Keratinocyte (primary cell): ENCODE results near the gene GRIK4. TPM values are rescaled to one million over a fixed set of nuclear protein-coding genes. Genes with fewer than 3 reads are reported as not detected.
"Not testable (repeated sequence)": the region's sequence is repeated elsewhere in the genome, so short reads cannot be mapped to it uniquely, and the experiment has no call there.

Source experiments
- DNase-seq: peaks from one replicate; pipeline ENCODE4 v3.0.0-alpha.2; 2011; ENCODE audit warnings: low read depth, missing footprints, low spot score
- FAIRE-seq: peaks from 2 replicates; lab custom pipeline; 2011; peaks lifted over from hg19 to GRCh38; lab: Jason Lieb, UNC
- H2AFZ ChIP-seq: 2 replicates; pipeline ENCODE4 v1.6.0; 2012; ENCODE audit warnings: low read length, control low read depth, inconsistent platforms; ENCODE audit not compliant: control insufficient read depth
- H3K27ac ChIP-seq: 2 replicates; pipeline ENCODE4 v1.5.1; 2011; ENCODE audit warnings: low read length; ENCODE audit not compliant: control insufficient read depth, insufficient read depth
- H3K27me3 ChIP-seq: 3 replicates; pipeline ENCODE4 v1.6.0; 2011; ENCODE audit warnings: low read length; ENCODE audit not compliant: control insufficient read depth, insufficient read depth; ENCODE audit errors: extremely low read depth
- H3K36me3 ChIP-seq, 2 experiments: 2 replicates in 1 of 2; 3 replicates in 1 of 2; pipeline ENCODE4 v1.5.1; 2011; ENCODE audit warnings: low read length in 2 of 2, mild to moderate bottlenecking in 1 of 2; ENCODE audit not compliant: control insufficient read depth in 2 of 2, insufficient read depth in 2 of 2; ENCODE audit errors: extremely low read depth in 1 of 2
- H3K4me1 ChIP-seq: 3 replicates; pipeline ENCODE4 v1.5.1; 2011; ENCODE audit warnings: low read length; ENCODE audit not compliant: control insufficient read depth, insufficient read depth; ENCODE audit errors: extremely low read depth
- H3K4me2 ChIP-seq: 3 replicates; pipeline ENCODE4 v1.6.0; 2011; ENCODE audit warnings: low read depth, low read length; ENCODE audit not compliant: control insufficient read depth, insufficient read depth; ENCODE audit errors: extremely low read depth
- H3K4me3 ChIP-seq, 3 experiments: fragments of 200-600 bp in 1 of 3; sonication (generic) in 1 of 3; 2 replicates in 2 of 3; 3 replicates in 1 of 3; pipeline ENCODE4 v1.5.1; 2011 to 2016; ENCODE audit warnings: low read length in 3 of 3, mild to moderate bottlenecking in 3 of 3, control low read depth in 2 of 3, inconsistent platforms in 1 of 3, low read depth in 1 of 3, mixed read lengths in 1 of 3, mixed run types in 1 of 3, moderate library complexity in 1 of 3; ENCODE audit not compliant: control insufficient read depth in 2 of 3, insufficient read depth in 2 of 3; ENCODE audit errors: extremely low read depth in 1 of 3
- H3K79me2 ChIP-seq: 2 replicates; pipeline ENCODE4 v1.6.0; 2012; ENCODE audit warnings: low read length; ENCODE audit not compliant: control insufficient read depth, insufficient read depth
- H3K9ac ChIP-seq: 3 replicates; pipeline ENCODE4 v1.6.0; 2011; ENCODE audit warnings: low read length; ENCODE audit not compliant: control insufficient read depth, insufficient read depth; ENCODE audit errors: extremely low read depth
- H3K9me1 ChIP-seq: 3 replicates; pipeline ENCODE4 v1.6.0; 2011; ENCODE audit warnings: low read length; ENCODE audit not compliant: control insufficient read depth, insufficient read depth; ENCODE audit errors: extremely low read depth
- H3K9me3 ChIP-seq: 2 replicates; pipeline ENCODE4 v1.5.1; 2012; ENCODE audit warnings: low read depth, low read length; ENCODE audit not compliant: control insufficient read depth
- H4K20me1 ChIP-seq: 3 replicates; pipeline ENCODE4 v1.6.0; 2011; ENCODE audit warnings: low read length; ENCODE audit not compliant: control insufficient read depth, insufficient read depth; ENCODE audit errors: extremely low read depth
- EZH2 ChIP-seq: IDR thresholded peaks from one replicate; pipeline ENCODE4 v1.6.1; 2012; ENCODE audit warnings: inconsistent platforms, mild to moderate bottlenecking, low read length, moderate library complexity
- dilution Hi-C: fragments of 300-500 bp; cut with MboI; formaldehyde crosslinking; loops from one replicate; pipeline ENCODE4 v1.7.0; 2020; ENCODE audit warnings: low sequenced_read_pairs; ENCODE audit not compliant: extremely low pct_ligation_motif_present
- polyA plus RNA-seq, 5 experiments: library from polyadenylated mRNA; depleted of rRNA in 3 of 5; stranded (reverse) in 3 of 5; stranded (forward) in 1 of 5; unstranded in 1 of 5; fragments of >200 nt; gene quantifications; 1 replicate in 1 of 5; 2 replicates in 3 of 5; 3 replicates in 1 of 5; pipeline versions ENCODE4 v1.2.1 to v1.2.3, GENCODE V29; 2011 to 2012; ENCODE audit warnings: missing spikeins in 2 of 5, low read depth in 1 of 5, low replicate concordance in 1 of 5
- TF ChIP-seq, protein P1 (sequence below), 3 experiments: IDR thresholded peaks in 1 of 3; conservative IDR thresholded peaks in 1 of 3; optimal IDR thresholded peaks in 1 of 3; 2 replicates in 2 of 3; 3 replicates in 1 of 3; pipeline versions ENCODE3 to v1.5.1; 2011; ENCODE audit warnings: low read length in 3 of 3, mild to moderate bottlenecking in 3 of 3, moderate library complexity in 2 of 3, control low read depth in 1 of 3, inconsistent platforms in 1 of 3; ENCODE audit not compliant: insufficient read depth in 2 of 3; ENCODE audit errors: extremely low read depth in 1 of 3

Gene GRIK4
- polyA plus RNA-seq, 1 donor (not counting 4 experiments of a cell fraction or from before 2014, with no cell fraction given) = not detected

DNA sequence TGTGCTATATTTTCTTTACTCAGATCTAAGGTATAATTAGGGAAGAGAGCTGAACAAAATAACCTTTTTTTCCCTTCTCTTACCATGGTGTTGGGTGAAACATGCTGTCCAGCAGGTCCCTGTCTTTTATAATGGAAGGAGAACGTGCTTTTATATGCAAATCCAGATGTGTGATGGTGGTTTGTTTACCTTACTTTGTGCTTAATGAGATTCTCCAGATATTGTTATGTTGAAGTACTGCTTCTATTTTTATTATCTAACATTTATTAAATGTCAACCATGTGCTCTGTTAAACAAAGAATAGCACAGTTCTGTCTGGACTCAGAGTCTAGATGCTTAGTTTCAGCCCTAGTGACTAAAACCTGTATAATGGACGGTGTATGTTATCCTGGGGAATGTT is 10.1 kb upstream of the GRIK4 start:
- dilution Hi-C loops = loop anchor here (25.0 kb wide), 1 partner anchor 436 kb away; no protein-coding TSS in a partner anchor
- no peak overlapping the region for H3K27ac ChIP-seq
- no peak overlapping the region for H2AFZ ChIP-seq
- no peaks in the 10 kb centered on the region for H4K20me1 ChIP-seq
- H3K36me3 ChIP-seq = no peaks in the 10 kb centered on the region
- no peak overlapping the region for H3K4me3 ChIP-seq
- H3K27me3 ChIP-seq = peaks cover 9% of the 10 kb centered on the region
- H3K79me2 ChIP-seq = no peaks in the 10 kb centered on the region
- FAIRE-seq (no peak), DNase-seq (no peak)
- TF ChIP-seq EZH2 = no peak
- TF ChIP-seq, protein P1, sequence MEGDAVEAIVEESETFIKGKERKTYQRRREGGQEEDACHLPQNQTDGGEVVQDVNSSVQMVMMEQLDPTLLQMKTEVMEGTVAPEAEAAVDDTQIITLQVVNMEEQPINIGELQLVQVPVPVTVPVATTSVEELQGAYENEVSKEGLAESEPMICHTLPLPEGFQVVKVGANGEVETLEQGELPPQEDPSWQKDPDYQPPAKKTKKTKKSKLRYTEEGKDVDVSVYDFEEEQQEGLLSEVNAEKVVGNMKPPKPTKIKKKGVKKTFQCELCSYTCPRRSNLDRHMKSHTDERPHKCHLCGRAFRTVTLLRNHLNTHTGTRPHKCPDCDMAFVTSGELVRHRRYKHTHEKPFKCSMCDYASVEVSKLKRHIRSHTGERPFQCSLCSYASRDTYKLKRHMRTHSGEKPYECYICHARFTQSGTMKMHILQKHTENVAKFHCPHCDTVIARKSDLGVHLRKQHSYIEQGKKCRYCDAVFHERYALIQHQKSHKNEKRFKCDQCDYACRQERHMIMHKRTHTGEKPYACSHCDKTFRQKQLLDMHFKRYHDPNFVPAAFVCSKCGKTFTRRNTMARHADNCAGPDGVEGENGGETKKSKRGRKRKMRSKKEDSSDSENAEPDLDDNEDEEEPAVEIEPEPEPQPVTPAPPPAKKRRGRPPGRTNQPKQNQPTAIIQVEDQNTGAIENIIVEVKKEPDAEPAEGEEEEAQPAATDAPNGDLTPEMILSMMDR (optimal IDR thresholded peaks at IDR 0.05 in 1 of 3, IDR thresholded peaks at IDR 0.05 in 1 of 3, conservative IDR thresholded peaks at IDR 0.05 in 1 of 3; ENCODE audit: extremely low read depth in 1 of 3, insufficient read depth in 2 of 3, low read length in 3 of 3) = no peak
- H3K9me3 ChIP-seq = no peaks in the 10 kb centered on the region
- no peak overlapping the region for H3K9ac ChIP-seq
- no peaks in the 10 kb centered on the region for H3K4me1 ChIP-seq
- H3K9me1 ChIP-seq = no peaks in the 10 kb centered on the region
- no peak overlapping the region for H3K4me2 ChIP-seq

- FAIRE-seq = no peak
- no peak for DNase-seq
- H3K4me2 ChIP-seq = no peak overlapping the region
- dilution Hi-C loops = loop anchor here (25.0 kb wide), 1 partner anchor 435 kb away; no protein-coding TSS in a partner anchor
- H3K27me3 ChIP-seq = peaks cover 12% of the 10 kb centered on the region
- no peaks in the 10 kb centered on the region for H4K20me1 ChIP-seq
- H3K4me1 ChIP-seq = no peaks in the 10 kb centered on the region
- no peak overlapping the region for H2AFZ ChIP-seq
- no peak overlapping the region for H3K9ac ChIP-seq
- no peak overlapping the region for H3K4me3 ChIP-seq
- H3K79me2 ChIP-seq = no peaks in the 10 kb centered on the region
- H3K9me1 ChIP-seq = no peaks in the 10 kb centered on the region
- no peak overlapping the region for H3K27ac ChIP-seq
- H3K36me3 ChIP-seq = no peaks in the 10 kb centered on the region
- TF ChIP-seq, protein P1 (optimal IDR thresholded peaks at IDR 0.05 in 1 of 3, IDR thresholded peaks at IDR 0.05 in 1 of 3, conservative IDR thresholded peaks at IDR 0.05 in 1 of 3; ENCODE audit: extremely low read depth in 1 of 3, insufficient read depth in 2 of 3, low read length in 3 of 3) = no peak
- no peak for TF ChIP-seq EZH2
- H3K9me3 ChIP-seq = no peaks in the 10 kb centered on the region
These were observed 9.4 kb upstream of the GRIK4 start for GRCh38 chr11:120501976-120502755.

DNA sequence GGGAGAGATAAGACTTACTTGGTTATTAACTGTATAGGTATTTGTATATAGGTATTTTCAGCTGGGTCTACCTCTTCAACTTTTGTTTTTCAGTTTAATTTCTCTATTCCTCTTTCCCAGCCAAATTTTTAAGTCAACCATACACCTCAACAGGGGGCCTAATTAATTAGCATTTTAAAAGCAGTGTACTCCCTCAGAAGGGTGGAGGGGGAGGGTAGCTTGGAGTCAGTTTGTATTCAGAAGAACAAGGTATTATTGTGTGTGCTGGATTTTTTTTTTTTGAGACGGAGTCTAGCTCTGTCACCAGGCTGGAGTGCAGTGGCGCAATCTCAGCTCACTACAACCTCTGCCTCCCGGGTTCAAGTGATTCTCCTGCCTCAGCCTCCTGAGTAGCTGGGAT is 8.0 kb upstream of the GRIK4 start:
- FAIRE-seq, H3K4me1 ChIP-seq, H3K9me3 ChIP-seq, DNase-seq, H3K36me3 ChIP-seq, H3K9me1 ChIP-seq, H3K9ac ChIP-seq, H3K4me3 ChIP-seq, H2AFZ ChIP-seq, H3K27ac ChIP-seq, H3K79me2 ChIP-seq, H4K20me1 ChIP-seq, H3K4me2 ChIP-seq: not testable (repeated sequence)
- peaks cover 17% of the 10 kb centered on the region for H3K27me3 ChIP-seq
- dilution Hi-C loops = loop anchor here (25.0 kb wide), 1 partner anchor 434 kb away; no protein-coding TSS in a partner anchor
